ENCODE results near the gene FAM180B.

DNA sequence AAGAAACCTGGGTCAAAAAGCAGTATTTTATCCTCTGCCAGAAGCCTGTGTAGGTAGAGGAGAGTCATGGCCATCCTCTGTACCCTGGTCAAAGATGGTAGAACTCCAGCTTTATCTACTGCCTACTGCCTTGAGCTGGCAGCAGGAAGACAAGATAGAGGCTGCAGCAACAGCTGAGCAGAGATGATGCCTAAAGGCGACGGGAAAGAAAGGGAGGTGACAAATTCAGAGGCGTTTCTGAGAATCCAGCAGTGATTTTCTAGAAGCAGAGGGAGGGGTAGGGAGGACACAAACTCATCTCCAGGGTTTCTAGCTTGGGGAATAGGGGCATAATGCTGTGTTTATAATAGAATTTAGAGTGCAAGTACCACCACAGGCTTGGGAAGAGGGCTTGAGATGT is 23.2 kb downstream of the FAM180B start:
- no peak for TF ChIP-seq POLR2A (IDR thresholded peaks at IDR 0.05; ENCODE audit: extremely low read depth, insufficient read length)
- TF ChIP-seq, protein P1, sequence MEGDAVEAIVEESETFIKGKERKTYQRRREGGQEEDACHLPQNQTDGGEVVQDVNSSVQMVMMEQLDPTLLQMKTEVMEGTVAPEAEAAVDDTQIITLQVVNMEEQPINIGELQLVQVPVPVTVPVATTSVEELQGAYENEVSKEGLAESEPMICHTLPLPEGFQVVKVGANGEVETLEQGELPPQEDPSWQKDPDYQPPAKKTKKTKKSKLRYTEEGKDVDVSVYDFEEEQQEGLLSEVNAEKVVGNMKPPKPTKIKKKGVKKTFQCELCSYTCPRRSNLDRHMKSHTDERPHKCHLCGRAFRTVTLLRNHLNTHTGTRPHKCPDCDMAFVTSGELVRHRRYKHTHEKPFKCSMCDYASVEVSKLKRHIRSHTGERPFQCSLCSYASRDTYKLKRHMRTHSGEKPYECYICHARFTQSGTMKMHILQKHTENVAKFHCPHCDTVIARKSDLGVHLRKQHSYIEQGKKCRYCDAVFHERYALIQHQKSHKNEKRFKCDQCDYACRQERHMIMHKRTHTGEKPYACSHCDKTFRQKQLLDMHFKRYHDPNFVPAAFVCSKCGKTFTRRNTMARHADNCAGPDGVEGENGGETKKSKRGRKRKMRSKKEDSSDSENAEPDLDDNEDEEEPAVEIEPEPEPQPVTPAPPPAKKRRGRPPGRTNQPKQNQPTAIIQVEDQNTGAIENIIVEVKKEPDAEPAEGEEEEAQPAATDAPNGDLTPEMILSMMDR (IDR thresholded peaks at IDR 0.05; ENCODE audit: low read depth, low read length) = no peak
